HG03354 (cell line): Measurements from ENCODE around the gene HEG1.
A peak's percentile ranks its signal among the peaks of the same experiment; 100 is the strongest.

Source experiments
- ATAC-seq: cut with Tn5 transposase; IDR thresholded peaks from one replicate; pipeline ENCODE4 v1.9.1; 2021; ENCODE audit warnings: mild to moderate bottlenecking; ENCODE audit not compliant: unreplicated experiment, poor library complexity, severe bottlenecking

HEG1 gene

DNA sequence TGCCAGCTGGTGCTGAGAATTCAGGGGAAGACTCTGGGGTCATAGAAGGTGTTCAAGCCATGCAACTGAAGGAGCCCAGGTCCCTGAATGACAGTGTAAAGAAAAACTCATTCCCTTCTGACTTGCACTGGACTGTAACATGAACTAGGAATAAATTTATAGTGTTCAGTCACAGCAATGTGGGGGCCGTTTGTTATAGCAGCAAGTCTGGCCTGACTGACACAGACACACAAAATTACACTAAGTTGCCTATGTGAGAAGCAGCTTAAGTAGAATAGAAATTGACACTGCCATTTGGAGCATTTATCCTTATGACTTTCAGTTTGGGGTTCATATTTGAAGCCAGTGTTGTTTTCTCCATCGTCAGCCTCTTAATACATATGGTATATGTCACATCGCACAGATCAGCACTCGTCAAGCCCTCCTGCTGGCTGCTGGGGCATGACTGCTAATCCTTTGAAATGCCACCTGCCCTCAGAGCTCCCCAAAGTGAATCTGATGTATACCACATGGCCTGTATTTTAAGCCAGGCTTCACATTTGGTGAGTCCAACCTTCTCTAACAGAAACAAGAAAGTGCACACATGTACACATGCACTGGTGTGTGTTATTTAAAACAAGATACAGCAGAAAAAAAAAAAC is 17.1 kb upstream of the HEG1 start:
- no peak for ATAC-seq

DNA sequence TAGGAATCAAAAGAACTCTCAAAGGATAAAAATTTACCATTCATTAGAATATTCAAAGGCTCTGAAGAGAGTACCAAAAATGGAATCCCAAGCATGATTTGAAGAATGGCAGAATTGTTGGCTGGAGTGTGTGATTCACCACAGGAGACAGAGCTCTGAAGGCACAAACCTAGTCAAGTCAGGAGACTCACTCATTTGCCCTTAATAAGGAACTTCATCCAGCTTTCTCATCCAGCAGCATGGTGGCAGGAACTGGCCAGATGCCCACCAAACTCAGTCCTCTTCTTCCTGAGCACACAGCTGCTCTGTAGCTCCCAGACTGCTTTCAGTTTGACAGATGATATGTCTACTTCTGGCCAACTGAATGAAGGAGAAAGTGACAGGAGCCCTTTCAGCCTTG is 16.5 kb upstream of the HEG1 start:
- no peak for ATAC-seq

GRCh38 chr3:125069968-125070745 is 14.4 kb upstream of the HEG1 start:
- no peak for ATAC-seq

DNA sequence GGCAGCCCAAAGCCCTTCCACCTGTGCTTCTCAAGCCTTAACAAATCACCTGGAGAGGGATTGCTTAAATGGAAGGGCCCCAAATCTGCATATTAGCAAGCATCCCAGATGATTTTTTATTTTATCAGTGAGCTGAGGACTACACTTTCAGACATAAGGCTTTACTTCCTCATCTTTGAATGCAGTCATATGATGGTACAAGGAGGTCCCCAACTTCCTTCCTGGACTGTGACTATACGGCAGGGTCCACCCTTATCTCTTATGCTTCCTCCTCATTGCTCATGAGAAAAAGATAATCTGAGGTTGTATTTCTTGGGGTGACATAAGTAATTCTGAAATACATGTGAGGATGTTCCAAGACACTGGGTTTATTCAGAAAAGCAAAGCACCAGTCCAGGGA is 13.7 kb upstream of the HEG1 start:
- no peak for ATAC-seq

DNA sequence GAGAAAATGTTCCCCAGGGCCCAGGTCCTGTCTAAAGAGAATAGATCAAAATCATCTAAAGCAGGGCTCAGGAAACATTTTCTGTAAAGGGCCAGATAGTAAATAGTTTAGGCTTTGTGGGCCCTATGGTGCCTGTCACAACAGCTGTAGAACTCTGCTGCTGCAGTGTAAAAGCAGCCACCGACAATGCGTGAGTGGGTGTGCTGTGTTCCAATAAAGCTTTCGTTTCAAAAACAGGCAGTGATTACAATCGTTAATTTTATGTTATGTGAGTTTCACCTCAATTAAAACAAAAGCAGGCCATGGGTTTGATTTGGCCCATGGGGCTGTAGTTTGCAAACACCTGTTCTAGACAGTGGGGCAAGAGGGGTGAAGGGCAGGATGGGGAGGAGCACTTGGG is 12.5 kb upstream of the HEG1 start:
- ATAC-seq = no peak

DNA sequence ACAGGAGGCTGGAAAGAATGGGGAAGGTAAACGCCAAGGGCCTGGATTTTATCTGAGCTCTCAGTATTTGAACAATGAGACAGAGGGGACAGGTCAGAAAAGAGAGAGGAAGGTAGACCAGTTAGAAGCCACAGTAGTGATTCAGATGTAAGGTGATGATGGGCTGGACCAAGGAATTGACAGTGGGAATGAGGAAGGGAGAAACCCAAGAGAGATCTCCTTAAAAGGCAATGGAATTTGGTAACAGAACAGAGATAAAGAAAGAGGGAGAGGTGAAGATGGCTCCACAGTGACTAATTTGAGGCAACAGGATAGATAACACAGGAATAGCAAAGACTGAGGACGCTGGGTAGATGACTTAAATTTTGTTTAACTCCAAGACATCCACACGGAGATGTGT is 11.4 kb upstream of the HEG1 start:
- no peak for ATAC-seq

DNA sequence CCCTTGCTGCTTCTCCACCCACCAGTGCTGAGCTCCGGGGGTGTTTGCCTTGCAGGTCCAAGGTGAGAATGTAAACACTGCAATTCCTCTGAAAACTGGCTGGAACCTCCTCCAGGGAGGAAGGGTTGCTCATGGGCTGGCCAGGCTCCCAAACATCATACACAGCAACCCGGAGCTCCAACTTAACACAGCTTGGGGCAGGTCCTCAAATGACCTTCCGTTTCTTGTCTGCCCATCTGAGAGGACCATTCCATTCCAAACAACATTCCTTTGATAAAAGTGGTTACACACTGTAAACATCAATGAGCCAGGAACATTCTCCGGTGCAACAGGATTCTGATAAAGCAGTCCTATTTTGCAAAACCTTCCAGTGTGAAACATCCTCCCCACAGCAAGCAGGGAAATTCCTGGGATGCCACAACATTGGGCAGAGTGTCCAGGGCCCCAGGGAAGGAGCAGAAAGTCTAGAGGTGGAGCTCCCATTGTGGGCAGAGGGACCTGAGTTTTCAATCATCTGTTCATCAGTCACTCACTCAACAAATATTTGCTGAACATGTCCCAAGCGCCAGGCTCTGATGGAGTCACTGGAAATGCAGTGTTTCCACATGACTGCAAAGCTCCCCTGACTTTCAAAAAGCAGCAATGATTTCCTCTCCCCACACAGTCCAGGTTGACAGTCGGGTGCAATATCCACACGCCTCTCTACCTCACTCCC is 7.3 kb upstream of the HEG1 start:
- no peak for ATAC-seq

DNA sequence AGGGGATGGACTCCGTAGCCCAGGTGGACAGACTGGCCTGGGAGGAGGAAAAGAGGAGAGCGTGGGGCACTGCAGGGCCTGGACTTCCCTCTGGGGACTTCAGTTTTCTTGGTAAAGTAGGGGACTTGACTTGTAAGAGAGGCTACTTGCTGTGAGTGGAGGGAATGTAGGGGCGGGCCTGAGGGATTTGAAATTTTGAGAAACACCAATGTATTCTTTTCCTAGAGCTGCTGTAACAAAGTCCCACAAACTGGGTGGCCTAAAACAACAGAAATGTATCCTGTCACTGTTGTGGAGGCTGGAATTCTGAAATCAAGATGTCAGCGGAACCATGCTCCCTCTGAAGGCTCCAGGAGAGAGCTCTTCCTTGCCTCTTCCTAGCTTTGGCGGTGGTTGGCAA is 5.8 kb upstream of the HEG1 start:
- no peak for ATAC-seq

DNA sequence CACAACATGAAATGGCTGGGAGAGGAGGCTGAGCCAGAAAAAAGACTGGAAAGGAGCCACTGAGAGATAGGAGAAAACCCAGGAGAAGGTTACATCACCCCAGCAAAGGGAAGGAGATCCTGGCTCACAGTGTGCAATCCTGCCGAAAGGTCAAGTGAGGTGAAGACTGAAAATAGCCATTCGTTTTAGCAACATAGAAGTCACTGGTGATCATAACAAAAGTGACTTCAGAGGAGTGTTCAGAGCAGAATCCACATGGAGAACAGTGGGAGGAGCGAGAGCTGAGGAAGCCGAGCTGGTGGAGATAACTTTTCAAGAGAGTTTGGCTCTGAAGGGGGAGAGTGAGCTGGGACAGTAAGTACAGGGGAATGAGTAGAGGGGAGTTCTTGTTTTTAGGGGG is 5.4 kb upstream of the HEG1 start:
- no peak for ATAC-seq

- no peak for ATAC-seq
Observed at GRCh38 chr3:125059488-125060245, 3.9 kb upstream of the HEG1 start.

GRCh38 chr3:125058959-125059358 is 3.2 kb upstream of the HEG1 start:
- ATAC-seq = no peak

DNA sequence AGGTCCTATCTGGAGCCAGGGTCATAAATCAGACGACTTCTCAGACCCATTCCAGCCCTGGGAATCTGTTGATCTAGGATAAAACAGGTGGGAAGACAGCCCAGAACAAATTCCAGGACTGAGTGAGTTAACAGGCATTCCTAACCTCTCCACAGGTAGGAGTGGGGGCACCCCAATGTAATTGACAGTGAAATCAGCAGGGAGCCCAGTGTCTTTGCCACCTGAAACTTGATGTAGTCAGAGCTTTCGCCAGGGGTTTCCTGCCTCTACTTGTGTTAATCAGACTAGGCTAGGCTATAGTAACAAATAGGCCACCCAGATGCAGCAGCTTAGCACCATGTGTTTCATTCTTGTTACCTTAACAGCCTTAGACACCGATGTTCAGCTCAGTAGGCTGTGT is 2.7 kb upstream of the HEG1 start:
- ATAC-seq = no peak

- no peak for ATAC-seq
Observed at GRCh38 chr3:125057186-125057850, 1.5 kb upstream of the HEG1 start.

GRCh38 chr3:125055331-125055912 is 375 bp downstream of the HEG1 start:
- ATAC-seq = peak; percentile 29

DNA sequence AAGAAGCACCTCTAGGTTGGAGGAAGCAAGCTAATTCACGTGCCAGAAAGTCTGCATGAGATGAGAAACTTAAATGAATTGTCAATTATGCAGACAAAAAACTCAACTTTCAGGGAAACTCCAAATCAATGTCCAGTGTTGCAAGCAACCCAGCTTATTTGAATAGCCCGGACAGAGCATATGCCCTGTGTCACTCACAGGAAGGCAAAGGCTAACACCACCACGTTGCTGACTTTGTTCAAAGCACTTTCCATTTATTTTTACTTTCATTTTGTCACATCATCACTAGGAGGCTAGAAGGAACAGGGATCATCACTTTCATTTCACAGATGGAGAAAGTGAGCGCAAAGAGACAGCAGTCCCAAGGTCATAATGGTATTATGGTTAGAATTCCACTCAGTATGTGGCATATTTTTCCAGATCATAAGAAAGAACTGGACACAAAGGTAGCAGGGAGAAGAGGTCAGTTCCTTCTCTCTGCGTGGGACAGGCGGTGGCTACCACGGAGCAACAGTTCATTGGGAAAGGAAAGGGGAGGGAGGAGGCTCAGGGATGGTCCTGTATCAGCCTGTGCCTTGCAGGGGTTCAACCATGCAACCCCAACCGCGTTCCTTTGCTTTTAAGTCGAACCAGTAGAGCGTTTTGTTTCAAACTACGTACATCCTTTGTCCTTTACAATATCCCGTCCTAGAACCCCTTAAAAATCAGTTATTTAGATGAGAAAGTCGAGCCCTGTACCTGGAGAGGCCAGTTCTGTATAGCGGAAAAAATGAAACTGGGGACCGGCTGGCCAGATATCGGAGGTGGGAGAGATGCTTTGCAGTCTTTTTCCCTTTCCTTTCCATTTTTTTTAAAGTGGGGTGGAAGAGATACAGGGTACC is 1.1 kb downstream of the HEG1 start:
- ATAC-seq = peak; percentile 41

DNA sequence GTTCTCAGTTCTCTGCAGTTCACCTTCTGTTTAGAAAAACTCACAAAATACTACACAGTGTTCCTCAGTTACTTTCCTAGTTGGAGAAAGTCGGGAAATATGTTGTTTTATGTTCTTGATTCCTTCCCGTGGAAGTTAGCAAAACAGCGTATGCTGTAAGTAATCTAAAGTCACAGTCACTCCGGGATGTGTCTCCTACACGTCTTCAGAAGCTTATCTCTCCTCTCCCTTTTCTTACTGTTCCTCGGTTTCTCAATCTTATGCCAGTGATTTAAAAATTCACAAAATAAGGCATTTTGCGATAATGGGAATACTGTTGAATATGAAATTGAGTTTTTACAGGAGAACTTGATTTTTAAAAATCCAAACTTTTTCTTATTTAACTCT is 1.7 kb downstream of the HEG1 start:
- ATAC-seq = no peak

- no peak for ATAC-seq
Observed at GRCh38 chr3:125053304-125053699, 2.5 kb downstream of the HEG1 start.

GRCh38 chr3:125052624-125053303 is 3.0 kb downstream of the HEG1 start:
- ATAC-seq = no peak
